Muscle of arm (tissue), 12 donors: Measurements from ENCODE around the gene SLC2A9. TPM values are rescaled to one million over a fixed set of nuclear protein-coding genes. Genes with fewer than 3 reads are reported as not detected.
A peak's percentile ranks its signal among the peaks of the same experiment; 100 is the strongest.

Experiments used
- DNase-seq: peaks from one replicate; pipeline ENCODE4 v3.0.0-alpha.2; 2013
- polyA plus RNA-seq, 12 donors: library from polyadenylated mRNA; unstranded; fragments of 120-200 nt; gene quantifications; one replicate each; pipeline ENCODE4 v1.2.1, GENCODE V29; 2013; ENCODE audit not compliant: insufficient read length in 12 of 12

Gene SLC2A9
- polyA plus RNA-seq, 12 donors = 3.6 to 7.0 (median 4.6) TPM; not detected in 2

DNA sequence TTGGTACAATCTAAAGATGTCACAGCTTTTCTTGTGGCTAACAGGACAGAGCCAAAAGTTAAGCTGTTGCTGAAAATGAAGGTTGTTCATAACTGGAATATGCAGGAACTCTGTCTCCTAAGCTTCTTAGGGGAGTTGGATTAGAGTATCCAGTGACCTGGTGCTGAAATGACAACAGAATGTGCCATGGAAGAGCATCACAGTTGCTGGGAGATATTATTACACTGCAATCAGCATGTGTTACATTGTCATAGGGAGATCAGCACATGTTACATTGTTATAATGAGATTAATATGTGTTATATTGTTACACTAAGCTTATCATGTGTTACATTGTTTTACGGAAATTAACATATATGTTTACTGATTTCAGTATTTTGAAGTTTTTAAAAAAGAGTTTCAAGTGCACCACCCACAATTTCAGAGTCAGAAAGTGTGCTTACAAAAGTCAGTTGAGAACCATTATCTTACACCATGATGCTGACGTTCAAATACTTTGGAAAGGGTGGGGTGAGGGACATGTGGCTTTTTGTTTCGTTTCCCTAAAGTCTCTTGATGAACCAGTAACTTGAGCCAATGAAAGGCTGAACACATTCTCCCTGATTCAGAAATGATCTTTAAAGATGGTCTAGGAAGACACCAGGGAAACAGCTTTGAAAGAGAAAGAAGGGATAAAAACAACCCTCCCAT is 126.5 kb downstream of the SLC2A9 start:
- no peak for DNase-seq

DNA sequence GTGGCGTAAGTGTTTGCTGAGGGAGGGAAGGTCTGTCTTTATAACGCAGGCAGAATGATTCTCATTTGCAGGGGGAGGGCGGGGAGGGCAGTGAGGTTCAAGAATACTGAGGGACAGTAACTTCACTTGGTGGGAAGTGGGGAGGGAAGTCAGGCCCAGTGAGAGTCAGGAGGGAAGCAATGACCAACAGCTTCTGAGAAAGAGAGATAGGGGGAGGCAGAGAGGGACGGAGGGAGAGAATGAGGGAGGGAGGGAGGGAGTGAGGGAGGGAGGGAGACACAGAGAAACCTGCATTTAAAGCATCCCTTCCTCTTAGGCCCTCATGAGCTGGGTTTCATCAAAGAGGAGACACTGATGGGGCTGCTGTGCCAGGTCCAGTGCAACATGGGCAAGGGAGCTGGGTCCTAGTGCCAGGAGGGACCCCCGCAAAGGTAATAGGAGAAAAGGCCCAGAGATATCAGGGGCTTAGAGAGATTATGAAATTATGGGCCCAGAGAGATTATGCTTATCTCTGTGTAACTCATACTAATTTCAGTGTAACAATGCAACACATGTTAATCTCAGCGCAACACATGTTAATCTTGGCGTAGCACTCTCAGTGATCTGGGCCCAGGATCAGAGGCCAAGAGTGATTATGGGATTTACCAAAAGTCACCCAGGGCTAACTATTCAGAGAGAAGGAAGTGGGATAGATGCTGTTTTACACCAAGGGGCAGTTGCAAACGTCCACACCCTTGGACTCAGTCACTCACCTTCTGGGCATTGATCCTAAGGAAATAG is 127.8 kb downstream of the SLC2A9 start:
- no peak for DNase-seq

DNA sequence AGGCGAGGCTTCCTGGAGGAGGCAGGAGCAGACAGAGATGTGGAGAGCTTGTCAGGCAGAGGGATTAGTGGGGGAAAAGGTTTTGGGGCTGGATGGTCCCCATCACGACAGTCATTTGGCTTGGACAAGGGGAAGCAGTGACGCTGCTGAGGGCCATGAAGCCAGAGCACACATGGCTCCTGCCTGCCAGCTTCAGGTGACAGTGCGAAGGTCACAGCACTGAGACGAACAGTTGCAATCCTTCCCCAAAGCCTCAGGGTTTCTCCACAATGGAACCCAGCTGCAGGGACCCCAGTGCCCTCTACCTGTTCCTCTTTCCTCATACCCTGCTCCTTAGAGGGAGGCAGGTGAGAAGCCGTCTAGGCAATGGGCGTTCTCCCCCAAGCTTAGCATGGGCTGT is 129.6 kb downstream of the SLC2A9 start:
- no peak for DNase-seq

DNA sequence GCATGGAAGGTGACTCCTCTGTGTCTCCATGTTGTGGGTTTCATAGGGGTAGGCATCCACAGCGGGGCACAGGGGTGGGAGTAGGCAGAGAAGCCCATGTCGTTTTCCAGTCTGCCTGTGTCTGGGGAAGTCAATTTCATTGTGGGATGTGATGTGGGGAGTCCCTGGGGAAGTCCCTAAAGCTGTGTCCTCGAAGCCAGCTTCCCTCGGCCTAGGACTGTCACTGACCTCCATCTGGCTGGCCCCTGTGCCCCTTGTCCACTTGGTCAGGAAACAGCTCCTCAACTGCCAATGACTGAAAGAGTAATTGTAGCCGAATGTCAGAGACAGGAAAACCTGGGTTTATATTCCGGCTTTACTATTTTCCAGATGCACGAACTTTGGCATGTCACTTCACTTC is 130.2 kb downstream of the SLC2A9 start:
- DNase-seq = no peak

DNA sequence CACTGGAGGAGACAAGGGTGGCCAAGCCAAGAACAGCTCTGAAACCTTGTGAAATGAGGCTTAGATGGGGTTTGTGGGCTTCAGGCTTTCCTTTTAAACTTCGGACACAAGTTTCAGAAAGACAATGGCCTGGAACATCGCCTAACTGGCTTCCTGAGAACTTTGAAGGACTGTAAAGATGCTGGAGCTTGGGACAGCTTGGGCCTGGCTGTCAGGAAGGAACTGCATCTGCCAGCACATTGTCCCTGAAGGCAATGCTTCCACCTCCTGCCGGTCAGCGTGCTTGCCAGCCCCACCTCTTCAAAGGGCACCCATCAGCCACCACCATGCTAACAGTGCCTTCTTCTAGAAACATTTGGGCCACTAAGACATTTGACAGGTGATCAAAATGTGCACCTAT is 132.0 kb downstream of the SLC2A9 start:
- no peak for DNase-seq

DNA sequence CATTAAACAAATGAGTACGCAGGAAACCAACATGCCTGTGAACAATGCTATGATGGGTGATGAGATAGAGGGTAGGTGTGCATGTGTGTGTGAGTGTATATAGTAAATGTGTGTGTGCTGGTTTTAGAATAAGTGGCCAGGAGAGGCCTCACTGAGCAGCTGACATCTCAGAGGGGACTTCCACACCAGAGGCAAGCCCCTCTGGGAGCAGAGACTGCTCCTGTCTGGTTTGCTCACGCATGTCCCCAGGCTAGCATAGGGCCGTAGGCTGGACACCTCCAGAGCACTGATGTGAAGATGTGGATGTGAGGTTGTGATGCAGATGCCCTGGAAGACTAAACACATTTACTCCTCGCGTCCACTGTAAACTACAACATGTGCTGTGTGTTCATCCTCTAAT is 135.3 kb downstream of the SLC2A9 start:
- DNase-seq = no peak

DNA sequence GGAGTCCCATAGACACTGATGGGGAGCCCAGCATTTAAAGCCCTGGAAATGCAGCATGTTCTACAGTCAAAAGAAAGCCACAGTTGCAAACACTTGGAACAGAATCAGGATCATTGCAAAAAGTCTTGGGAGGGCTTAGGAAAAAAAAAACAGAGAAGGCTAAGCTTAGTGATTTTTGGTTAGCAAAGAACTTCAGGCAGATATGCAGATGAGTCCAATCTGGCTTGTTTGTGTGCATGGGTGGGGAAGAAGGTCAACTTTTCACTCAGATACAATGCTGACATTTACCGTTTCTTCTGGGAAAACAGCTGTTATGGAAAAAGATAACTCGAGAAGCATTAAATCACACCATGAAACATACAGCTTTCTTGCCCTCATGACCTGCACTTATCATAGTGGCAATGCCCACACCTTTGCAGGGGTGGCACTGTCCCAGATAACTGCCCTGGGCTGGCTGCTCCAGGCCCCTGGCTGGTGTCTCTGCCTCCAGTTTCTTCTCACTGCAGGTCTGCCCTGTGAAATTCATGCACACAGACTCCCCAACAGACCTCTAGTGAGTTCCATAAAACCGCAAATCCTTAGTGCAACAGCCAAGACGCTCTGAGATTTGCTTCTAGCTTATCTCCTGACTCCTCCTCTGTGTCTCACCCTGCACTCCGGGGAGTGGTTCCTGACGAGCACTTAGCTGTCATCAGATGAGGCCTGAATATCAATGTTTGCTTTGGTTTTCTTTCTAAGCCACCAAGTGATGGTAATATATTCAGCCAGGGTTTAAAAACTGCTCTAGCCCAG is 140.7 kb downstream of the SLC2A9 start:
- DNase-seq = no peak

DNA sequence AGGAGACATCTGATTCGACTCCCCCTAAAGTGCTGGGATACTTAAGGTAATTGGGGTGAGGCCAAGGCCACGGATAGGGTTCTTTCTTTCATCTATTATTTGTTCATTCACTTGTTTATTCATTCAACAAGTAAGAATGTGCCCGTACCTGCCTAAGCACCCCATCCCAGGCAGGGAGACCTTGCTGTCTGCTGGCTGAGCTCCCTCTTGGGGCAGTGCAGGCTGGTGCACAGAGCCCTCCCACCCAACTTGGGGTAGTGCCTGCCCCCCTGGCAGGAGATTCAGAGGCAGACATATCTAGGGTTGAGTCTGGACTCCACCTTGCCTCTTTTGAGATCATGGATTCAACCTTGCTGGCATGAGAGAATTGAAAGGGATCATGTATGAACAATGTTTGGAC is 144.2 kb downstream of the SLC2A9 start:
- DNase-seq = no peak

DNA sequence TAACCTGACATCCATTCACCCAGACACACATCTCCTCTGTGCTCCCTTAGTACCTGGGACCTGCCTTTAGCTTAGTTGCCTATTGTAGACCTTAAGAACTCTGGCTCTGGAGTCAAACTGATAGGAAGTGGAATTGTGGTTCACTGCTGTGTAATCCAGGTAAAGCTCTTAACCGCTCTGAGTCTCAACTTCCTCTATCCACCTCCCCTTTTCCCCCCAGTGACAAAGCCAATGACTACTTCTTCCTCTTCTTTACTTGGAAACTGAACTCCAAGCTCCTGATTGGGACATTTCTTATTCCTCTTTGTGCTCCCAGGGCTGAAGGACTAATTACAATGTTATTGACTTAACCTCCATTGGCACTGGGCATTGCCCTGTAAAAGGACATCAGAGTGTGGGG is 145.8 kb downstream of the SLC2A9 start:
- no peak for DNase-seq

DNA sequence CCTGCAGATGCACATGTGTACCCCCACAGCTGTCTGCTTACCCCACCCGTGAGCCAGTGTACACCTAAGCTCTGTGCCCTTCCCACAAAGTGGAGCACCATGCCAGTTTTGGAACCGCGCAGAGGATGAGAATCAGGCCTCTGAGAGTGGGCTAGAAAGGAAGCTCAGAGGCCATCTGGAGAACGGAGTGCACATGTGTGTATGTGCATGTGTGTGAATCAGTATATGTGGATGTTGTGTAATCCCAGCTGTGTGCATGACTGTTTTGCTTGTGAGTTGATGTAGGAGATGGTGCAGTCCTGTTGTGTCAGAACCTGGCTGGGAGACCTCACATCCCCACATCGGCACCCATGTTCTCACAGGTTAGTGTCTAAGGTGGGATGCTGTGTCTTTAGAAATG is 146.9 kb downstream of the SLC2A9 start:
- DNase-seq = no peak

DNA sequence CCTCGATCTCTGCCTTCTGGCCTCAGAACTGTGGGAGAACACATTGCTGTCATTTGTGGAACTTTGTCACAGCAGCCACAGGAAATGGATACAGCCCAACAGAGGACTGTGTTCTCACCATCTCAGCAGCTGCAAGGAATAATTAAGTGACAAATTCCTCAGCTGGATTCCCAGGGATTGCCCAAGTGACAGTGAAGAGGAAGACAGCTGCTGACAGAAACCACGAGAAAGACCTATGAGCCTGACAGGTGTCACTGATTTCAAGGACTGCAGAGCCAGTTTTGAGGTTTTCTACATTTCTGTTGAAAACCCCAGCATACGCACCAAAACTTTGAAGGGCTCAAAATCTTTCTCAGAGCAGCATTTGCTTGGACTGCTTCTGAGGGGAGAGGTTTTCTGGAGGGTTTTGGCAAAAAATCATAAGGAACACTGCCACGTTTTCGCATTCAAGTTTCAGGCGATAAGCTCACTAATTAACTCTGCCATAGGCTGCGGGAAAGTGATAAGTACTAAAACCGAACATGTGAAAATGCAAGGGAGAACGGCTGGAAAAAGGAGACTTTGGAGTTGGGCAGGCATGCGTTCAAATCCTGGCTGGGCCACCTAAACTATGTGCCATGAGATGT is 151.0 kb downstream of the SLC2A9 start:
- DNase-seq = peak; percentile 29

DNA sequence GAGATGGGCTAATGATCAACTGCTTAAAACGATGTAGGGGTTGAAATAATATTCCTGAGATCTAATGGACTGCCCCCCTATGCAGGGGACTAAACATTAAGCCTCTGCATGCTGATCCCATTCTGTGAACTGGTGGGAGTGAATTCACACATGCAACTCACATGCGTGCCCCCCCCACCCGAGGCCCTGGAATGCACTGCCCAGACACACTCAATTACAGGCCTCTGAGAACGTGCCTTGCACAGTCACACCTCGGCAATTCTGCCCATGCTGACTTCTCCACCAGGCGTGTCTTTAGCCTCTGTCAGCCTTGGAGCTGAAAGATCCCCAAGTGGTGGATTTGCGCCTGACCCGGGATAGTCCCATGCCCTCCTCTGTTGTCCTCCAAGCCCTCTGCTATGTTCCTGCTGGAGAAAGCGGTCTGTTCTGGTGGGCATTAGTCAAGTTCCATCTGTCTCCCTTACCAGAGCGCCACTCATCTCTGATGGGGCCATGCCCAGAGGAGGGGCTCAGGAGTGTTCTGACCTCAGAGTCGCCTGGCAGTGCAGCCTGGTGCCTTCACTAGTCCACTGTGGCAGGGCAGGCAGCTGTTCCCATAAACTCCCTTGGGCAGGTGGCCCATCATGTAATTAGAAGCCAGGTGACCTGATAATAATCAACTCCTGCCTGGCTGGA is 153.4 kb downstream of the SLC2A9 start:
- no peak for DNase-seq

DNA sequence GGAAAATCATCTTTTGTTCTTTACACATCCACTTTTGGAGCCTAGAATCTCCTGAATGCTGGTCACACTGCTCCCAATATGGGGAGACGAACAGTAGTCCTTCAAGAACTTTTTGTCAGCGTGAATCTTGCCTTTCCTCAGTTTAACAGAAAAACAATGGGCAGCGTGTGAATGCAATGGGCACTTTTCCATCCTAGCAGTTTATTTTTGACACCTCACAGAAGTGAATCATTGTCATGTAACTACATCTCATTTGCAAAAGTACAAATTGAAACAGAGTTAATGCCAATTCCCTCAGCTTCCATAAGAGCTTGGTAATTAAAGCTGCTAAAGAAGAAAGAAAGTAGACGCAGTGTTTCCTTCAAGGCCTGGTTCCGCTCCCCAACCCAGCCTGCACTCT is 154.4 kb downstream of the SLC2A9 start:
- no peak for DNase-seq

DNA sequence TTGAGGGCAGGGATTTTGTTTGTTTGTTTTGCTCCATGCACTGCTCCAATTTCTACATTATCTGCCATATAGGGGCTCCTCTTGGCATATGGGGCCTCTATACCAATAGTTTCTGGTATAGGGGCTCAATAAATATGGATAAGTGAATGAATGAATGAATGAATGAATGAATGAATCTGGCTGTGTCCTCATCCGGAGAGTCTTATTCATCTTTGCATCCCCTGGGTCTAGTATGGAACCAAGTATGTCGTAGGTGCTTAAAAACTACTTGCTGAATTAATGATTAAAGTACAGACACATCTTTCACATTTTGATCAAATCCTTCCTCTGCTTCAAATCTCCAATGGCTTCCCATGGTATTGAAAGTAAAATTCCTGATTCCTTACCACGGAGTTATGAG is 159.7 kb downstream of the SLC2A9 start:
- no peak for DNase-seq

DNA sequence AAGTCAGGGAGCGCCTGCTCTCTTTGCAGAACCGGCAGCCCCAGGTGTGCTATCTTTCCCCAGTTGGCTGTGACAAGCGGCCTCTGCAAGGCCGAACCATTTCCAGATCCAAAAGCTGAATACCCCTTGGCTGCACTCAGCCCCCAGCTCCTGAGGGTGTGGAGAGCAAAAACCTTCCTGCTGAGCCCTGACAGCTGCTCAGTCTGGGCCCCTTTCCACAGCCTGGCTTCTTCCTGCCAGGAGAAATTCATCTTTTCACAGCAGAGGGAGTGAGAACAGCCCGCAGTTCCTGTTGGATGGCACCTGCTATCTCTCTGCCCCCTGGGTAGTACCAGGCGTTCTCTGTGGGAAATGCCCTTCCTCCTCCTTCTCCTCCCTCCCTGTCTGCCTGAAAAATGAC is 161.5 kb downstream of the SLC2A9 start:
- DNase-seq = no peak

DNA sequence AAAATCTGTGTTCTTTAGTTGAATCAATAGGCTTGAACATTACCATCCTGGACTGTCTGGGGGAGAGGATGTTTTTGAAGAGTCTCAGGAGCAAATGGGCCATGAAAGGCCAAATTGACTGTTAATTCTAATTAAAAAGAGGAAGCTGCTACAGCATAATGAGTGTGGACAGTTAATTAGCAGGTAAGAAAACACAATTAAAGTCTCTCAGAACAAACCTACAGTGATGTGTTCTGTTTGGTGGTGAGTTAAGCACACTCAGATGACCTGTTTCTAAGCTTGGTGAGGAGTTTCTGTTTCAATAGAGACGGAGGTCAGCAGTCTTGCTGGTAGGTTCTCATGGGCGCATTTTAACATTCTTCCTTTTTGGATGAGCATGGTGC is 171.8 kb downstream of the SLC2A9 start:
- DNase-seq = no peak

DNA sequence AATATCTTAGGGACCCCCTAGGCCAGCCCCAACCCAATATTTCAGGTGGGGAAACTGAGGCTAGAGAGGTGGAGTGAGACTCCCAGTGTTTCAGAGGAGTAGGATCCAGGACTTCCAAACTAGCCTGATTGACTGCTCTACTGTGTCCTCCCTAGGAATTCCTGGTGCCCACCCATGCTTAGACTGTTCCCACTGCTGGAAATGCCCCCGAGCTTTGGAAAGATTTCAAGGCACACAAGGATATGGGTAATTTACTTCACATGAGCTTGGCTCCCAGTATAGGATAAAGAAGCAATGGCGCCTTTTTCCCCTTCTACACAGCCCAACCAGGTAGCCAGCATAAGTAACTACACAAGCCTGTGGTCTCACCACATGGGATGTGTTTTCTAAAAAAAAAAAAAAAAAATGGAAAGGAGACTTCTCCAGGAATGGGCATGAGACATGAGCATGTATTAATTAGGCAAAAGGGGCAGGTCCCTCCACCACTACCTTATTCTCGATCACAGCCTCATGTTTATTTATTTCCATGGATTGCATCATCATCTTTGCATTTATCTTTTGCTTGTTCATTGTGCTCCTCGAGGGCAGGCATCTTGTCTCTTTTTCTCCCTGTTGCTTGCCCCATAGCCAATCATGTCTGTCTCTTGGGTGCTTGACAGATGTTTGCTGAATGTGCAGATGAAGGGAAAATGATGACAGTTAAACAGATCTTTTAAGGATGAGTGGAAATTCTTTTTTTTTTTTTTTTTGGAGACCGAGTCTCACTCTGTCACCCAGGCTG is 173.1 kb downstream of the SLC2A9 start:
- DNase-seq = no peak

DNA sequence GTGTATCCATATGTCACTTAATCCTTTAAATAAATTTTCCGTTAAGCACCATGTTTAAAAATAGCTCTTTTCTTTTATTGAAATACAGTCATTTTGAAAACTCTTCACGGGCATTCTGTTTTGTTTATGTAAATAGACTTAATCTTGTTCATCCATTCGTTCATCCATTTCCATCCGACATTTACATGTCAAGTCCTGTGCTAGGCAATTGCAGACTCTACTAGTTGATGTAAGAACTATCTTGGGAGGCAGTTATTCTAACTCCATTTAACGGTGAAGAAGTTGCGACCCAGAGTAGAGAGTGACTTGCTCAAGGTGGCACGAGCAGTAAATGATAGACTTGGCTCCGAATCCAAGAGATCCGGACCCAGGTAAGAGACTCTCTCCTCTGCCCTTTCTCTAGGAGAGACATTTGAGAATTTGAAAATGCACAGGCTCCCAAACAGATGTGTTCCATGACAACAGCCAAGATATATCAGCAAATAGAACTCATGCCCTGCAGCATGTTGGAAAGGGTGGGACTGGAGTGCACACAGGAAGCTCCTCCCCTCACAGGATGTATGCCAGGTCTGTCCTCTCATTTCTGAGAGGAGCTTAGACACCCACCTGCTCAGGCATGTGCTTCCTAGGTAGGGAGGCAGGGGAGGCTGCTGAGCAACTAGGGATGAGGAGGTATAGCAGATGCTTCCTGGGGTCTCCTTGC is 175.4 kb downstream of the SLC2A9 start:
- DNase-seq = no peak

DNA sequence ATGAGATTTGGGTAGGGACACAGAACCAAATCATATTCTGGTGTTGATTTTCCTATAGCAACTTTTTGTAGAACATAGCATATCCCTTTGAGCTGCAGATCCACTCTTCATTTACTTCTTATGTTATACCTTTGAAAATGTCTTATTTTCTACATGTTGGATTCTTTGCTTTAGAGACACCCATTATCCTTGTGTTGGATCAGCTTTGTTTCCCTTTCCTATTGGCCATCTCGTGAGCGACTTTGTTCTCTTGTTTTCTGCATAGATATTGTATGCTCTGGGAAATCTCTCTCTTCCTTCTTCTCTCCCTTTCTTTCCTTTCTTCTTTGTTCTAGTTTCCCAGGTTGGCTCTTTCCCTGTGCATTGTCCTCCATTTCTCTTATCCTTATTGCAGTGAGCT is 180.2 kb downstream of the SLC2A9 start:
- no peak for DNase-seq

DNA sequence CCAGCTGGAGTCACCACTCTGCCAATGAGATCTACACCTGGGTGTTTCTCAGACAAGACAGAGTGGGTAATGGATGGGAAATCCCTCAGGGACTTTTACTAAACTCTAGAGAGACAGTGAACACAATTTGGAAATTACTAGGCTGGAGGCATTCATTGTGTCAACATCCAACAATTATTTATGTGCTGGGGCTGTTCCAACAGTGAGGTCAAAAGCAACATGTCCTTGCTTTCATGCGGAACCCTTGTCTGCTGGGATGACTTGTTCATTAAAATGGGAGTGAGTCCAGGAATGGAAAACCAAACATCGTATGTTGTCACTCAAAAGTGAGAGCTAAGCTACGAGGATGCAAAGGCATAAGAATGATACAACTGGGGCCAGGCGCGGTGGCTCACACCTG is 185.9 kb downstream of the SLC2A9 start:
- no peak for DNase-seq
